GM12878 (cell line): ENCODE measurements around the gene SEMA5A. TPM values are rescaled to one million over a fixed set of nuclear protein-coding genes. Genes with fewer than 3 reads are reported as not detected.

Experiments used
- ATAC-seq: fragments of 200-7000 bp; cut with Tn5 transposase; 3 replicates; pipeline ENCODE4 v1.9.1; 2020; ENCODE audit warnings: mild to moderate bottlenecking, moderate library complexity
- BruUV-seq: library from RNA; stranded (reverse); fragments of 400-500 nt; replicated peaks from 2 replicates; lab custom pipeline; 2021; lab: Mats Ljungman, UMichigan
- CTCF ChIA-PET: fragments of 300-600 bp; sonication (Branson Sonifier 250); formaldehyde crosslinking; extraction: SDS; loops from one replicate; lab custom pipeline; 2021; ENCODE audit warnings: inconsistent platforms; lab: Yijun Ruan, JAX
- POLR2A ChIA-PET: fragments of 350-600 bp; formaldehyde crosslinking; extraction: SDS; loops from one replicate; lab custom pipeline; 2021; ENCODE audit warnings: inconsistent platforms; lab: Charles Lee
- RAD21 ChIA-PET: fragments of 300-600 bp; sonication (Branson Sonifier 250); formaldehyde crosslinking; loops from one replicate; lab custom pipeline; 2023; ENCODE audit warnings: antibody characterized with exemption; ENCODE audit not compliant: unreplicated experiment; lab: Charles Lee
- SMC1A ChIA-PET: fragments of 300-600 bp; sonication (Branson Sonifier 250); formaldehyde crosslinking; loops from one replicate; lab custom pipeline; 2023; ENCODE audit not compliant: unreplicated experiment, uncharacterized antibody; lab: Charles Lee
- DNase-seq: peaks from one replicate; pipeline ENCODE4 v3.0.0-alpha.2; 2011; ENCODE audit warnings: low read depth, low spot score
- FAIRE-seq: peaks from 3 replicates; lab custom pipeline; 2011; peaks lifted over from hg19 to GRCh38; lab: Jason Lieb, UNC
- H2AFZ ChIP-seq: 2 replicates; pipeline ENCODE4 v1.6.0; 2011; ENCODE audit warnings: low read depth, low read length, control low read depth; ENCODE audit not compliant: control insufficient read depth
- H3K27ac ChIP-seq: 2 replicates; pipeline ENCODE4 v1.5.1; 2011; ENCODE audit warnings: control low read depth; ENCODE audit not compliant: control insufficient read depth, insufficient read depth
- H3K27me3 ChIP-seq, 2 experiments: replicated peaks in 1 of 2; 2 replicates each; pipeline versions ENCODE4 v1.6.0 to v1.6.1; 2011; ENCODE audit warnings: low read length in 1 of 2; ENCODE audit not compliant: control insufficient read depth in 2 of 2, insufficient read depth in 2 of 2
- H3K36me3 ChIP-seq, 2 experiments: 2 replicates each; pipeline ENCODE4 v1.5.1; 2011; ENCODE audit warnings: low read length in 1 of 2; ENCODE audit not compliant: control insufficient read depth in 2 of 2, insufficient read depth in 2 of 2
- H3K4me1 ChIP-seq: 2 replicates; pipeline ENCODE4 v1.6.1; 2011; ENCODE audit warnings: mild to moderate bottlenecking, low read length, moderate library complexity, mixed read lengths; ENCODE audit not compliant: control insufficient read depth, insufficient read depth
- H3K4me2 ChIP-seq: 2 replicates; pipeline ENCODE4 v1.6.0; 2011; ENCODE audit warnings: control low read depth; ENCODE audit not compliant: control insufficient read depth, insufficient read depth
- H3K4me3 ChIP-seq: fragments of 200-600 bp; sonication (generic); 2 replicates; pipeline ENCODE4 v1.5.1; 2016
- H3K79me2 ChIP-seq: 2 replicates; pipeline ENCODE4 v1.6.0; 2011; ENCODE audit warnings: low read length; ENCODE audit not compliant: control insufficient read depth, insufficient read depth
- H3K9ac ChIP-seq: 2 replicates; pipeline ENCODE4 v1.8.0; 2011; ENCODE audit warnings: low read length, control low read depth, mixed read lengths; ENCODE audit not compliant: control insufficient read depth, insufficient read depth
- H3K9me3 ChIP-seq: replicated peaks from 3 replicates; pipeline ENCODE4 v1.5.1; 2011; ENCODE audit warnings: mild to moderate bottlenecking, low read length; ENCODE audit not compliant: control insufficient read depth, insufficient read depth
- H4K20me1 ChIP-seq: 2 replicates; pipeline ENCODE4 v1.6.0; 2011; ENCODE audit not compliant: control insufficient read depth, insufficient read depth
- CBX5 ChIP-seq: sonication (generic); IDR thresholded peaks from 2 replicates; pipeline ENCODE4 v1.6.1; 2016; ENCODE audit warnings: low read depth, moderate library complexity, mild to moderate bottlenecking, inconsistent platforms
- CHD2 ChIP-seq: IDR thresholded peaks from 2 replicates; pipeline ENCODE4 v1.6.1; 2011; ENCODE audit warnings: low read depth, low read length, improper control_type of control experiment, borderline replicate concordance
- IKZF2 ChIP-seq, 2 experiments: fragments of 450-650 bp; IDR thresholded peaks; 2 replicates each; pipeline ENCODE4 v1.6.1; 2017; ENCODE audit warnings: mild to moderate bottlenecking in 2 of 2, moderate library complexity in 2 of 2
- MEF2B ChIP-seq: fragments of 450-650 bp; IDR thresholded peaks from 2 replicates; pipeline ENCODE4 v1.6.1; 2018; ENCODE audit warnings: mild to moderate bottlenecking, moderate library complexity; ENCODE audit not compliant: partially characterized antibody, poor library complexity, severe bottlenecking
- NFYA ChIP-seq: IDR thresholded peaks from 2 replicates; pipeline ENCODE4 v1.6.1; 2011; ENCODE audit warnings: low read depth, mild to moderate bottlenecking, low read length, improper control_type of control experiment, borderline replicate concordance
- REST ChIP-seq: IDR thresholded peaks from 2 replicates; pipeline ENCODE4 v1.6.1; 2012; ENCODE audit warnings: mild to moderate bottlenecking, low read depth, low read length
- TAF1 ChIP-seq: IDR thresholded peaks from 2 replicates; pipeline ENCODE4 v1.6.1; 2011; ENCODE audit warnings: mild to moderate bottlenecking, low read depth, low read length, borderline replicate concordance
- TARDBP ChIP-seq: IDR thresholded peaks from 2 replicates; pipeline ENCODE4 v1.6.1; 2016; ENCODE audit warnings: borderline replicate concordance
- ZNF207 ChIP-seq: fragments of 450-650 bp; IDR thresholded peaks from 2 replicates; pipeline ENCODE4 v1.6.1; 2014; ENCODE audit warnings: antibody characterized with exemption, mild to moderate bottlenecking, borderline replicate concordance
- ZNF24 ChIP-seq: fragments of 450-650 bp; IDR thresholded peaks from 2 replicates; pipeline ENCODE4 v1.6.1; 2017; ENCODE audit warnings: antibody characterized with exemption, mild to moderate bottlenecking
- ZNF384 ChIP-seq: IDR thresholded peaks from 2 replicates; pipeline ENCODE4 v1.6.1; 2012; ENCODE audit warnings: low read depth, mild to moderate bottlenecking, low read length, improper control_type of control experiment, borderline replicate concordance
- WGBS: methylation state at CpG from one replicate; pipeline ENCODE4 v1.1.6; 2016; ENCODE audit warnings: low lambda C conversion rate; ENCODE audit not compliant: insufficient replicate concordance, insufficient coverage; ENCODE audit errors: missing lambda C conversion rate; 5-methylcytosine and 5-hydroxymethylcytosine counted together
- in situ Hi-C: fragments of 300-500 bp; cut with MboI; formaldehyde crosslinking; loops from 9 replicates; pipeline ENCODE4 v1.14.3; 2018; ENCODE audit warnings: mixed read lengths
- intact Hi-C: fragments of 100-400 bp; cut with micrococcal nuclease; formaldehyde crosslinking; loops from one replicate; pipeline ENCODE4 v1.14.2; 2022; ENCODE audit not compliant: unreplicated experiment
- polyA plus RNA-seq, 11 experiments: library from polyadenylated mRNA; depleted of rRNA in 4 of 11; unstranded in 6 of 11; stranded (reverse) in 5 of 11; fragments of >200 nt; fragmentation: Nextera tagmentation in 4 of 11; fragmentation: Illumina TruSeq in 1 of 11; extraction: Ambion mirVana in 4 of 11; extraction: Trizol in 1 of 11; gene quantifications; 1 replicate in 1 of 11; 2 replicates in 10 of 11; pipeline versions ENCODE4 v1.2.1 to v1.2.3, GENCODE V29; 2011 to 2016; ENCODE audit warnings: inconsistent platforms in 2 of 11, missing spikeins in 2 of 11, low read depth in 1 of 11
- total RNA-seq, 4 experiments: library from RNA; depleted of rRNA in 3 of 4; stranded (reverse); fragments of >200 nt in 3 of 4; fragmentation: Illumina TruSeq in 1 of 4; extraction: Trizol in 1 of 4; gene quantifications; 2 replicates each; pipeline versions ENCODE4 v1.2.1 to v1.2.3, GENCODE V29; 2013 to 2021
- TF ChIP-seq, protein P1 (sequence below): fragments of 450-650 bp; IDR thresholded peaks from 2 replicates; pipeline ENCODE4 v1.6.1; 2018; ENCODE audit warnings: mild to moderate bottlenecking, low read depth, moderate library complexity; ENCODE audit not compliant: partially characterized antibody
- TF ChIP-seq, protein P2 (sequence below): IDR thresholded peaks from 2 replicates; pipeline ENCODE4 v1.6.1; 2012; ENCODE audit warnings: low read length, inconsistent platforms
- TF ChIP-seq, protein P3 (sequence below): IDR thresholded peaks from 2 replicates; pipeline ENCODE4 v1.6.1; 2012; ENCODE audit warnings: low read depth, low read length, improper control_type of control experiment
- TF ChIP-seq, protein P4 (sequence below): IDR thresholded peaks from 2 replicates; pipeline ENCODE4 v1.6.1; 2011; ENCODE audit warnings: low read depth, low read length, improper control_type of control experiment, borderline replicate concordance

Gene SEMA5A
- total and polyA plus RNA-seq, 10 of the 15 experiments (the other 5 are each of a cell fraction or from before 2014, with no cell fraction given), result 0.03 to 2.4 (median 0.09) TPM; not detected in 1

- no peak overlapping the region for H2AFZ ChIP-seq
- no peak overlapping the region for H3K27ac ChIP-seq
- in situ Hi-C loops (no loop called here), intact Hi-C loops (no loop called here)
- H3K4me3 ChIP-seq, result no peak overlapping the region
- WGBS, result 5% methylated on average over 4 of the region's 4 CpGs
- no TSS peak for BruUV-seq
- H3K79me2 ChIP-seq, result no peaks in the 10 kb centered on the region
- TF ChIP-seq TARDBP (no peak), TAF1 (no peak), CHD2 (no peak), CBX5 (no peak), ZNF24 (no peak), REST (no peak), IKZF2 (IDR thresholded peaks at IDR 0.05) (no peak), NFYA (no peak), ZNF207 (no peak), MEF2B (no peak), ZNF384 (no peak)
- TF ChIP-seq, protein P1, sequence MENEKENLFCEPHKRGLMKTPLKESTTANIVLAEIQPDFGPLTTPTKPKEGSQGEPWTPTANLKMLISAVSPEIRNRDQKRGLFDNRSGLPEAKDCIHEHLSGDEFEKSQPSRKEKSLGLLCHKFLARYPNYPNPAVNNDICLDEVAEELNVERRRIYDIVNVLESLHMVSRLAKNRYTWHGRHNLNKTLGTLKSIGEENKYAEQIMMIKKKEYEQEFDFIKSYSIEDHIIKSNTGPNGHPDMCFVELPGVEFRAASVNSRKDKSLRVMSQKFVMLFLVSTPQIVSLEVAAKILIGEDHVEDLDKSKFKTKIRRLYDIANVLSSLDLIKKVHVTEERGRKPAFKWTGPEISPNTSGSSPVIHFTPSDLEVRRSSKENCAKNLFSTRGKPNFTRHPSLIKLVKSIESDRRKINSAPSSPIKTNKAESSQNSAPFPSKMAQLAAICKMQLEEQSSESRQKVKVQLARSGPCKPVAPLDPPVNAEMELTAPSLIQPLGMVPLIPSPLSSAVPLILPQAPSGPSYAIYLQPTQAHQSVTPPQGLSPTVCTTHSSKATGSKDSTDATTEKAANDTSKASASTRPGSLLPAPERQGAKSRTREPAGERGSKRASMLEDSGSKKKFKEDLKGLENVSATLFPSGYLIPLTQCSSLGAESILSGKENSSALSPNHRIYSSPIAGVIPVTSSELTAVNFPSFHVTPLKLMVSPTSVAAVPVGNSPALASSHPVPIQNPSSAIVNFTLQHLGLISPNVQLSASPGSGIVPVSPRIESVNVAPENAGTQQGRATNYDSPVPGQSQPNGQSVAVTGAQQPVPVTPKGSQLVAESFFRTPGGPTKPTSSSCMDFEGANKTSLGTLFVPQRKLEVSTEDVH, result no peak
- TF ChIP-seq, protein P2, sequence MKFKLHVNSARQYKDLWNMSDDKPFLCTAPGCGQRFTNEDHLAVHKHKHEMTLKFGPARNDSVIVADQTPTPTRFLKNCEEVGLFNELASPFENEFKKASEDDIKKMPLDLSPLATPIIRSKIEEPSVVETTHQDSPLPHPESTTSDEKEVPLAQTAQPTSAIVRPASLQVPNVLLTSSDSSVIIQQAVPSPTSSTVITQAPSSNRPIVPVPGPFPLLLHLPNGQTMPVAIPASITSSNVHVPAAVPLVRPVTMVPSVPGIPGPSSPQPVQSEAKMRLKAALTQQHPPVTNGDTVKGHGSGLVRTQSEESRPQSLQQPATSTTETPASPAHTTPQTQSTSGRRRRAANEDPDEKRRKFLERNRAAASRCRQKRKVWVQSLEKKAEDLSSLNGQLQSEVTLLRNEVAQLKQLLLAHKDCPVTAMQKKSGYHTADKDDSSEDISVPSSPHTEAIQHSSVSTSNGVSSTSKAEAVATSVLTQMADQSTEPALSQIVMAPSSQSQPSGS, result no peak
- TF ChIP-seq, protein P3, sequence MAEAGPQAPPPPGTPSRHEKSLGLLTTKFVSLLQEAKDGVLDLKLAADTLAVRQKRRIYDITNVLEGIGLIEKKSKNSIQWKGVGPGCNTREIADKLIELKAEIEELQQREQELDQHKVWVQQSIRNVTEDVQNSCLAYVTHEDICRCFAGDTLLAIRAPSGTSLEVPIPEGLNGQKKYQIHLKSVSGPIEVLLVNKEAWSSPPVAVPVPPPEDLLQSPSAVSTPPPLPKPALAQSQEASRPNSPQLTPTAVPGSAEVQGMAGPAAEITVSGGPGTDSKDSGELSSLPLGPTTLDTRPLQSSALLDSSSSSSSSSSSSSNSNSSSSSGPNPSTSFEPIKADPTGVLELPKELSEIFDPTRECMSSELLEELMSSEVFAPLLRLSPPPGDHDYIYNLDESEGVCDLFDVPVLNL, result no peak
- TF ChIP-seq, protein P4, sequence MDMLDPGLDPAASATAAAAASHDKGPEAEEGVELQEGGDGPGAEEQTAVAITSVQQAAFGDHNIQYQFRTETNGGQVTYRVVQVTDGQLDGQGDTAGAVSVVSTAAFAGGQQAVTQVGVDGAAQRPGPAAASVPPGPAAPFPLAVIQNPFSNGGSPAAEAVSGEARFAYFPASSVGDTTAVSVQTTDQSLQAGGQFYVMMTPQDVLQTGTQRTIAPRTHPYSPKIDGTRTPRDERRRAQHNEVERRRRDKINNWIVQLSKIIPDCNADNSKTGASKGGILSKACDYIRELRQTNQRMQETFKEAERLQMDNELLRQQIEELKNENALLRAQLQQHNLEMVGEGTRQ, result no peak
- TF ChIP-seq, all 136 proteins: peak for 0
- no peak for ATAC-seq
- no peak overlapping the region for H3K9ac ChIP-seq
- RAD21 ChIA-PET, result no interaction called here
- no peaks in the 10 kb centered on the region for H3K4me1 ChIP-seq
- SMC1A ChIA-PET, result no interaction called here
- H4K20me1 ChIP-seq, result no peaks in the 10 kb centered on the region
- POLR2A ChIA-PET, result no interaction called here
- no peaks in the 10 kb centered on the region for H3K36me3 ChIP-seq
- H3K9me3 ChIP-seq, result no peaks in the 10 kb centered on the region
- no peak overlapping the region for H3K4me2 ChIP-seq
- CTCF ChIA-PET, result no interaction called here
- H3K27me3 ChIP-seq, result no peaks in the 10 kb centered on the region; a peak in 1 of 4 replicates
- no peak for FAIRE-seq
- no peak for DNase-seq
Measured at GRCh38 chr5:9513827-9514226, 32.0 kb downstream of the SEMA5A start.
